ENCODE results near the gene HEATR5B. TPM values are rescaled to one million over a fixed set of nuclear protein-coding genes. Genes with fewer than 3 reads are reported as not detected.

Gene HEATR5B
- total and polyA plus RNA-seq, 2 of the 8 experiments (the other 6 are each of a cell fraction or from before 2014, with no cell fraction given) = 7.0 to 12.6 TPM

DNA sequence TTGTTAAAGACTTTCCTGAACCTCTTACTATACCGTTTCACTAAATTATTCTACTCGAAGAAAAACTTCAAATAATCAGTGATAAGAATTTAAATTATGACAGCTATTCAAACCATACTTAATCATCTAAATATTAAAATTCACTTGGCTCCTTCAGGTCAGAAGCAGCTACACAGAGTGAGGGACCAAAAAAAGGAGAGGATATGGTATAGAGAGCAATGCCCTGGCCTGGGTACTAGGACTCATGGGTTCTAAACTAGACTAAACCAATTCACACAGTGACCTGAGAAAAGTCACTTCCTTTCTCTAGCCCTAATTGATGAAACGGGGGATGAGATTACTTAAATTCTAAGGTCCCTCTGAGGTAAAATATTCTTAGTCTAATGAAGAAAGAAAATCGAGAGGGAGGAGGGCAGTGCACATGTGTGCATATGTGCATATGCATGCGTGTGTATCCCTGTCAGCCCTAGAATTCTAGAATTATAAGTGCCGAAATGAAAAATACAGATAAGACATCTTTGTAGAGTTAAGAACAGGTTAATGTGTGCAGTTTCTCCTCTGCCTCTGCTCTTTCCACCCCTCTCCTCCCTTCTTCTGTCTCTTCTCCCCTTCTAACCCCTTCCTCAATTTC lies 129.1 kb downstream of the HEATR5B start:
- H3K56ac ChIP-seq (replicated peaks; ENCODE audit: insufficient read length, low read depth, low read length) = no peak overlapping the region
- H3K9ac ChIP-seq (replicated peaks in 1 of 4; ENCODE audit: extremely low read depth in 1 of 4, low read depth in 3 of 4, low read length in 3 of 4) = no peak overlapping the region
- H3K18ac ChIP-seq (ENCODE audit: extremely low read depth, low read length) = no peak overlapping the region
- no peak overlapping the region for H2BK20ac ChIP-seq (ENCODE audit: low read length)
- H3K9me3 ChIP-seq (ENCODE audit: insufficient read depth in 2 of 2, low read depth in 1 of 2, low read length in 1 of 2) = no peaks in the 10 kb centered on the region
- peaks cover 5 to 90% of the 10 kb centered on the region in 2 experiments; a peak in 3 of 4 replicates for H3K79me2 ChIP-seq (ENCODE audit: control insufficient read depth in 1 of 2, insufficient read depth in 2 of 2, low read length in 2 of 2)
- no peak overlapping the region; the same call in 1 of the 2 replicates for H2BK12ac ChIP-seq (ENCODE audit: low read depth, low read length)
- TF ChIP-seq EGR1 (IDR thresholded peaks at IDR 0.05; ENCODE audit: borderline replicate concordance, low read depth, low read length) = no peak
- no peak for TF ChIP-seq POU5F1 (IDR thresholded peaks at IDR 0.05; ENCODE audit: low read depth, low read length)
- TF ChIP-seq KDM1A (IDR thresholded peaks at IDR 0.05; ENCODE audit: borderline replicate concordance, low read length) = no peak
- TF ChIP-seq POLR2A (IDR thresholded peaks at IDR 0.05; ENCODE audit: control extremely low read depth in 1 of 2, low read depth in 2 of 2, low read length in 2 of 2) = no peak
- TF ChIP-seq CHD2 (IDR thresholded peaks at IDR 0.05; ENCODE audit: low read length) = no peak
- no peak overlapping the region for H3K14ac ChIP-seq (ENCODE audit: insufficient read length)
- no peak overlapping the region for H3K4me2 ChIP-seq (ENCODE audit: insufficient read depth in 1 of 2, low read depth in 2 of 2, low read length in 2 of 2)
- H3K79me1 ChIP-seq (ENCODE audit: low read depth, low read length) = 0 out of 2 replicates have a peak, but pooled peaks cover 2% of the 10 kb centered on the region
- no peak overlapping the region for H2AFZ ChIP-seq (ENCODE audit: low read length)
- H2BK5ac ChIP-seq (ENCODE audit: low read depth, low read length) = no peak overlapping the region
- ChIA-PET CTCF (ENCODE audit: partially characterized antibody) (interaction anchor here (0.6 kb wide), 1 partner anchor 347 kb away, joined by 3 read pairs; no protein-coding TSS in a partner anchor), POLR2A (ENCODE audit: partially characterized antibody) (interaction anchor here (0.6 to 2.2 kb wide), 3 partner anchors 8 to 881 kb away, joined by 3 to 9 read pairs (median 3); partner anchors contain the start of gene STRN)
- H3K23ac ChIP-seq (ENCODE audit: insufficient read length) = no peak overlapping the region
- H4K20me1 ChIP-seq (replicated peaks in 1 of 2; ENCODE audit: control insufficient read depth in 1 of 2, insufficient read depth in 2 of 2, low read length in 2 of 2) = peaks cover 0 to 5% of the 10 kb centered on the region in 2 experiments
- H3K27me3 ChIP-seq (replicated peaks in 1 of 4; ENCODE audit: control insufficient read depth in 3 of 4, extremely low read depth in 1 of 4, insufficient read depth in 3 of 4, low read length in 3 of 4) = no peaks in the 10 kb centered on the region
- no peak overlapping the region for H2BK120ac ChIP-seq (replicated peaks; ENCODE audit: low read depth, low read length)
- no peak overlapping the region for H2BK15ac ChIP-seq (ENCODE audit: low read length)
- no peak overlapping the region for H4K8ac ChIP-seq (ENCODE audit: extremely low read depth, insufficient read depth, low read length)
- FAIRE-seq = no peak
- no peaks in the 10 kb centered on the region for H3K36me3 ChIP-seq (ENCODE audit: control insufficient read depth in 2 of 4, insufficient read depth in 4 of 4, low read length in 3 of 4)
- no peak for DNase-seq (ENCODE audit: low read depth in 1 of 2, low spot score in 2 of 2)
- H2AK5ac ChIP-seq (ENCODE audit: low read depth, low read length) = no peak overlapping the region
- 87% methylated on average over 6 of the region's 6 CpGs; no CpG with 5 or more reads in 1 of the 2 experiments for WGBS, 2 experiments (ENCODE audit: extremely low coverage in 1 of 2, insufficient coverage in 1 of 2, insufficient read length in 1 of 2, insufficient replicate concordance in 2 of 2, low coverage in 1 of 2, low lambda C conversion rate in 2 of 2, missing lambda C conversion rate in 1 of 2)
- peaks cover 3 to 14% (median 11%) of the 10 kb centered on the region in 4 experiments for H3K4me1 ChIP-seq (replicated peaks in 1 of 4; ENCODE audit: control insufficient read depth in 3 of 4, insufficient read depth in 4 of 4, low read length in 3 of 4)
- H3K4ac ChIP-seq (replicated peaks; ENCODE audit: insufficient read length, low read depth, low read length) = no peak overlapping the region
- H3K23me2 ChIP-seq (ENCODE audit: low read depth, low read length) = no peaks in the 10 kb centered on the region; the same call in 1 of the 2 replicates
- H4K5ac ChIP-seq (ENCODE audit: insufficient read length, low read depth, low read length) = no peak overlapping the region
- no peak overlapping the region for H3K4me3 ChIP-seq (ENCODE audit: extremely low read depth in 1 of 4, insufficient read depth in 2 of 4, low read depth in 3 of 4, low read length in 4 of 4)
- no peak overlapping the region for H3K27ac ChIP-seq (ENCODE audit: low read depth, low read length)
- no peak overlapping the region for H4K91ac ChIP-seq (replicated peaks; ENCODE audit: insufficient read length, low read length)

Data from H1 (cell line).